Measurements from ENCODE around the gene YWHAQ.
A peak's percentile ranks its signal among the peaks of the same experiment; 100 is the strongest.

The YWHAQ gene

GRCh38 chr2:9638532-9638931 lies 7.7 kb upstream of the YWHAQ start:
- peak; percentile 94 to 95 for DNase-seq (ENCODE audit: low read depth in 2 of 2)
- no peak for TF ChIP-seq CTCF (IDR thresholded peaks at IDR 0.05; ENCODE audit: low read depth, low read length)
- H3K4me3 ChIP-seq (replicated peaks in 1 of 2; ENCODE audit: low read depth in 2 of 2, low read length in 2 of 2): no peak overlapping the region

- H3K4me3 ChIP-seq (replicated peaks in 1 of 2; ENCODE audit: low read depth in 2 of 2, low read length in 2 of 2): no peak overlapping the region
- DNase-seq (ENCODE audit: low read depth in 2 of 2): peak; percentile 65 to 73
- no peak for TF ChIP-seq CTCF (IDR thresholded peaks at IDR 0.05; ENCODE audit: low read depth, low read length)
Observed at GRCh38 chr2:9637330-9637729, 6.5 kb upstream of the YWHAQ start.

GRCh38 chr2:9634133-9634532 lies 3.3 kb upstream of the YWHAQ start:
- no peak for TF ChIP-seq CTCF (IDR thresholded peaks at IDR 0.05; ENCODE audit: low read depth, low read length)
- H3K4me3 ChIP-seq (replicated peaks in 1 of 2; ENCODE audit: low read depth in 2 of 2, low read length in 2 of 2): no peak overlapping the region
- DNase-seq (ENCODE audit: low read depth in 2 of 2): no peak

GRCh38 chr2:9631878-9632700 lies 1.3 kb upstream of the YWHAQ start:
- H3K4me3 ChIP-seq (replicated peaks in 1 of 2; ENCODE audit: low read depth in 2 of 2, low read length in 2 of 2): no peak overlapping the region
- TF ChIP-seq CTCF (IDR thresholded peaks at IDR 0.05; ENCODE audit: low read depth, low read length): no peak
- peak in 1 of 2 donors; percentile 44 for DNase-seq (ENCODE audit: low read depth in 2 of 2)

GRCh38 chr2:9631553-9631819 lies 689 bp upstream of the YWHAQ start:
- peak overlapping the region; percentile 42 to 49 for H3K4me3 ChIP-seq (replicated peaks in 1 of 2; ENCODE audit: low read depth in 2 of 2, low read length in 2 of 2)
- DNase-seq (ENCODE audit: low read depth in 2 of 2): no peak
- no peak for TF ChIP-seq CTCF (IDR thresholded peaks at IDR 0.05; ENCODE audit: low read depth, low read length)

- H3K4me3 ChIP-seq (replicated peaks in 1 of 2; ENCODE audit: low read depth in 2 of 2, low read length in 2 of 2): peak overlapping the region; percentile 91 to 99
- peak; percentile 67 to 79 for DNase-seq (ENCODE audit: low read depth in 2 of 2)
- no peak for TF ChIP-seq CTCF (IDR thresholded peaks at IDR 0.05; ENCODE audit: low read depth, low read length)
Observed at GRCh38 chr2:9630117-9630735, 571 bp downstream of the YWHAQ start.
